ENCODE data around the gene A2M. TPM values are rescaled to one million over a fixed set of nuclear protein-coding genes. Genes with fewer than 3 reads are reported as not detected.

Gene A2M
- total and polyA plus RNA-seq, 12 donors, result 141 to 897 (median 335) TPM

- TF ChIP-seq CTCF (IDR thresholded peaks at IDR 0.05) (no peak), POLR2A (IDR thresholded peaks at IDR 0.05) (no peak)
- Histone ChIP-seq H3K4me1 (replicated peaks in 1 of 2) (peaks cover 12 to 16% of the 10 kb centered on the region in 2 donors), H3K36me3 (replicated peaks in 1 of 2) (peaks cover 0 to 46% of the 10 kb centered on the region in 2 donors), H3K9me3 (replicated peaks in 1 of 3) (no peaks in the 10 kb centered on the region), H3K27me3 (no peaks in the 10 kb centered on the region), H3K27ac (no peak overlapping the region), H3K4me3 (no peak overlapping the region)
- DNase-seq, result no peak
- intact Hi-C loops (cut with DNase I), result no loop called here
- 77 to 82% (median 80%) methylated on average over 3 of the region's 3 CpGs for WGBS, 4 donors
Measured at GRCh38 chr12:9066755-9067423, 48.8 kb downstream of the A2M start.

DNA sequence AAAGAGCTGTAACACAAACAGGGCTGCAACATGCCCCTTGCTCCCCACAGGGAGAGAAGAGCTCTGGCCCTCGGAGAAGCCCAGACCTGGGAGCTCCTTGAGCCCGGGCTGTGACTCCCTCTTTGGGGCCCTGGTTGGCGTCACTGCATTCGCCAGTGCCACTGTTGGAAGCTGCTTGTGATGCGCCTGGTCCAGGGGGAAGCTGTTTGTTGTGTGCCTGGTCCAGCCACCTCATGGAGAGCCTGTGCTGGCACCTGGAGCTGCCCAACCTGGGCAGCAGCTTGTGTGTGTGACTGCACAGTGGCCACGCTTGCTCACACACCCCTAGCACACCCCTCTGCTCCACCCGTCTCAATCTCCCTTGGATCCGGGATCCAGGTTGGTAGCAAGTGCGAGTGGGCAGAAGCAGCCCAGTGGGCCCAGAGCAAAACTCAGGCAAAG lies 49.5 kb downstream of the A2M start:
- intact Hi-C loops (cut with DNase I), result no loop called here
- Histone ChIP-seq H3K27me3 (no peaks in the 10 kb centered on the region), H3K27ac (no peak overlapping the region), H3K4me1 (replicated peaks in 1 of 2) (peaks cover 12 to 16% of the 10 kb centered on the region in 2 donors), H3K36me3 (replicated peaks in 1 of 2) (peaks cover 0 to 39% of the 10 kb centered on the region in 2 donors), H3K4me3 (no peak overlapping the region), H3K9me3 (replicated peaks in 1 of 3) (no peaks in the 10 kb centered on the region)
- TF ChIP-seq POLR2A (IDR thresholded peaks at IDR 0.05) (no peak), CTCF (IDR thresholded peaks at IDR 0.05) (no peak)
- DNase-seq, result no peak
- WGBS, 4 donors, result 94 to 100% (median 97%) methylated on average over 6 to 9 of the region's 9 CpGs

DNA sequence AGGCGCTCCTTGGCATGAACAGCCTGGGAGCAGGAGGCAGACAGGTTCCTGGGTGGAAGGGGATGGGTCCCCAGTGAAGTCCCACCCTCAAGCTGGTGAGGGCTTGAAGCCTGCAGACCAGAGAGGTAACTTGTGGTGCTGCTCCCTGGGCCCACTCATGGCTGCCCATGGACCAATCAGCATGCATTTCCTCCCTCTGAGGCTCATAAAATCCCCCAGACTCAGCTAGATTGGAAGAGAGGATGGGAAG lies 50.2 kb downstream of the A2M start:
- DNase-seq, result no peak
- Histone ChIP-seq H3K4me3 (peak overlapping the region in 2 of 4 donors; percentile 58 to 96), H3K27ac (peak overlapping the region in 4 of 5 donors; percentile 21 to 98 (median 98)), H3K4me1 (replicated peaks in 1 of 2) (peaks cover 12 to 16% of the 10 kb centered on the region in 2 donors), H3K36me3 (replicated peaks in 1 of 2) (peaks cover 0 to 34% of the 10 kb centered on the region in 2 donors), H3K27me3 (no peaks in the 10 kb centered on the region), H3K9me3 (replicated peaks in 1 of 3) (no peaks in the 10 kb centered on the region)
- WGBS, 4 donors, result 50 to 81% (median 76%) methylated on average over 1 of the region's 1 CpG; no CpG with 5 or more reads in 1 of the 4 donors
- intact Hi-C loops (cut with DNase I), result no loop called here
- TF ChIP-seq CTCF (IDR thresholded peaks at IDR 0.05) (no peak), POLR2A (IDR thresholded peaks at IDR 0.05) (no peak)

- H3K27ac ChIP-seq, result peak overlapping the region; percentile 86 to 99 (median 98)
- peaks cover 0 to 28% of the 10 kb centered on the region in 2 donors for H3K36me3 ChIP-seq (replicated peaks in 1 of 2)
- peak; percentile 81 to 89 (median 85) for DNase-seq
- no peaks in the 10 kb centered on the region for H3K27me3 ChIP-seq
- peak overlapping the region; percentile 58 to 96 (median 82) for H3K4me3 ChIP-seq
- TF ChIP-seq CTCF (IDR thresholded peaks at IDR 0.05) (no peak), POLR2A (IDR thresholded peaks at IDR 0.05) (peak; percentile 88)
- 10 to 26% (median 14%) methylated on average over 4 to 43 of the region's 45 CpGs for WGBS, 4 donors
- intact Hi-C loops (cut with DNase I), result no loop called here
- peaks cover 12 to 16% of the 10 kb centered on the region in 2 donors for H3K4me1 ChIP-seq (replicated peaks in 1 of 2)
- H3K9me3 ChIP-seq (replicated peaks in 1 of 3), result no peaks in the 10 kb centered on the region
Measured at GRCh38 chr12:9064815-9065606, 50.7 kb downstream of the A2M start.

Measured in adrenal gland (tissue), 12 donors.